OCI-LY1 (cell line): ENCODE data around the gene POC1A.

ENCODE experiments used
- H2AFZ ChIP-seq: fragments of 200-600 bp; sonication (generic), shearing (Covaris generic); 2 replicates; pipeline ENCODE4 v1.6.0; 2014; ENCODE audit warnings: antibody characterized with exemption, mild to moderate bottlenecking, low read length
- H3F3A ChIP-seq: fragments of 200-600 bp; sonication (generic), shearing (Covaris generic); 2 replicates; pipeline ENCODE4 v1.6.0; 2014; ENCODE audit warnings: mild to moderate bottlenecking, antibody characterized with exemption, low read length, moderate library complexity; ENCODE audit not compliant: insufficient read depth
- H3K27ac ChIP-seq: fragments of 200-600 bp; sonication (generic); 2 replicates; pipeline ENCODE4 v1.5.1; 2014; ENCODE audit warnings: low read length, mixed run types, mild to moderate bottlenecking, low read depth; ENCODE audit not compliant: poor library complexity, severe bottlenecking
- H3K27me3 ChIP-seq: fragments of 200-600 bp; sonication (generic); 2 replicates; pipeline ENCODE4 v1.6.0; 2014; ENCODE audit warnings: antibody characterized with exemption, mild to moderate bottlenecking, low read length, moderate library complexity; ENCODE audit not compliant: insufficient read depth
- H3K36me3 ChIP-seq: fragments of 200-600 bp; sonication (generic); 2 replicates; pipeline ENCODE4 v1.6.1; 2014; ENCODE audit warnings: mild to moderate bottlenecking, antibody characterized with exemption, low read length, moderate library complexity, mixed read lengths; ENCODE audit not compliant: insufficient read depth
- H3K4me1 ChIP-seq: fragments of 200-600 bp; sonication (generic); 2 replicates; pipeline ENCODE4 v1.5.1; 2014; ENCODE audit warnings: mild to moderate bottlenecking, low read length, moderate library complexity; ENCODE audit not compliant: insufficient read depth, severe bottlenecking
- H3K4me2 ChIP-seq: fragments of 200-600 bp; sonication (generic), shearing (Covaris generic); 2 replicates; pipeline ENCODE4 v1.6.1; 2014; ENCODE audit warnings: low read length
- H3K4me3 ChIP-seq: fragments of 200-600 bp; sonication (generic); 2 replicates; pipeline ENCODE4 v1.5.1; 2014; ENCODE audit warnings: low read length, low read depth, mild to moderate bottlenecking, mixed read lengths; ENCODE audit not compliant: poor library complexity, severe bottlenecking
- H3K79me2 ChIP-seq: fragments of 200-600 bp; shearing (Covaris generic); 2 replicates; pipeline ENCODE4 v1.6.1; 2016; ENCODE audit warnings: mixed run types, low read length, mixed read lengths; ENCODE audit not compliant: insufficient read depth
- H3K9ac ChIP-seq: fragments of 200-600 bp; sonication (generic), shearing (Covaris generic); 2 replicates; pipeline ENCODE4 v1.6.1; 2014; ENCODE audit warnings: mild to moderate bottlenecking, low read length, mixed read lengths
- H3K9me2 ChIP-seq: fragments of 200-600 bp; sonication (generic), shearing (Covaris generic); 2 replicates; pipeline ENCODE4 v1.6.1; 2014; ENCODE audit warnings: low read depth, mild to moderate bottlenecking, low read length, mixed read lengths
- H3K9me3 ChIP-seq: fragments of 200-600 bp; shearing (Covaris generic); 2 replicates; pipeline ENCODE4 v1.6.1; 2014; ENCODE audit warnings: low read length, mixed read lengths
- H4K20me1 ChIP-seq: fragments of 200-600 bp; sonication (generic), shearing (Covaris generic); 2 replicates; pipeline ENCODE4 v1.6.0; 2016; ENCODE audit warnings: mild to moderate bottlenecking, low read length; ENCODE audit not compliant: insufficient read depth
- EZH2 ChIP-seq: fragments of 200-600 bp; sonication (generic), shearing (Covaris generic); IDR thresholded peaks from 2 replicates; pipeline ENCODE4 v1.8.0; 2017; ENCODE audit warnings: borderline replicate concordance, mixed run types, mild to moderate bottlenecking, antibody characterized with exemption, low read length, moderate library complexity, mixed read lengths
- TF ChIP-seq, protein P1 (sequence below): fragments of 200-600 bp; sonication (generic), shearing (Covaris generic); IDR thresholded peaks from 2 replicates; pipeline ENCODE4 v1.5.1; 2017; ENCODE audit warnings: mild to moderate bottlenecking, antibody characterized with exemption, low read length, moderate library complexity, mixed read lengths

Gene POC1A

GRCh38 chr3:52128118-52128683, 26.0 kb downstream of the POC1A start:
- H4K20me1 ChIP-seq, result no peaks in the 10 kb centered on the region
- no peak overlapping the region for H3K27ac ChIP-seq
- TF ChIP-seq, protein P1, sequence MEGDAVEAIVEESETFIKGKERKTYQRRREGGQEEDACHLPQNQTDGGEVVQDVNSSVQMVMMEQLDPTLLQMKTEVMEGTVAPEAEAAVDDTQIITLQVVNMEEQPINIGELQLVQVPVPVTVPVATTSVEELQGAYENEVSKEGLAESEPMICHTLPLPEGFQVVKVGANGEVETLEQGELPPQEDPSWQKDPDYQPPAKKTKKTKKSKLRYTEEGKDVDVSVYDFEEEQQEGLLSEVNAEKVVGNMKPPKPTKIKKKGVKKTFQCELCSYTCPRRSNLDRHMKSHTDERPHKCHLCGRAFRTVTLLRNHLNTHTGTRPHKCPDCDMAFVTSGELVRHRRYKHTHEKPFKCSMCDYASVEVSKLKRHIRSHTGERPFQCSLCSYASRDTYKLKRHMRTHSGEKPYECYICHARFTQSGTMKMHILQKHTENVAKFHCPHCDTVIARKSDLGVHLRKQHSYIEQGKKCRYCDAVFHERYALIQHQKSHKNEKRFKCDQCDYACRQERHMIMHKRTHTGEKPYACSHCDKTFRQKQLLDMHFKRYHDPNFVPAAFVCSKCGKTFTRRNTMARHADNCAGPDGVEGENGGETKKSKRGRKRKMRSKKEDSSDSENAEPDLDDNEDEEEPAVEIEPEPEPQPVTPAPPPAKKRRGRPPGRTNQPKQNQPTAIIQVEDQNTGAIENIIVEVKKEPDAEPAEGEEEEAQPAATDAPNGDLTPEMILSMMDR, result no peak
- TF ChIP-seq EZH2, result no peak
- H3K4me3 ChIP-seq, result no peak overlapping the region
- no peaks in the 10 kb centered on the region for H3K9me2 ChIP-seq
- no peak overlapping the region for H3K4me2 ChIP-seq
- no peaks in the 10 kb centered on the region for H3F3A ChIP-seq
- H3K9me3 ChIP-seq, result no peaks in the 10 kb centered on the region
- no peaks in the 10 kb centered on the region for H3K4me1 ChIP-seq
- H3K79me2 ChIP-seq, result no peaks in the 10 kb centered on the region
- no peak overlapping the region for H2AFZ ChIP-seq
- H3K9ac ChIP-seq, result no peak overlapping the region
- H3K27me3 ChIP-seq, result no peaks in the 10 kb centered on the region
- H3K36me3 ChIP-seq, result peaks cover 8% of the 10 kb centered on the region; the same call in 1 of the 2 replicates

GRCh38 chr3:52126500-52126899, 27.7 kb downstream of the POC1A start:
- H3F3A ChIP-seq, result no peaks in the 10 kb centered on the region
- no peak overlapping the region for H3K4me2 ChIP-seq
- no peak overlapping the region for H3K4me3 ChIP-seq
- H3K36me3 ChIP-seq, result peaks cover 18% of the 10 kb centered on the region; the same call in 1 of the 2 replicates
- no peak overlapping the region for H2AFZ ChIP-seq
- no peaks in the 10 kb centered on the region for H3K9me3 ChIP-seq
- H3K27ac ChIP-seq, result no peak overlapping the region
- TF ChIP-seq, protein P1, result no peak
- TF ChIP-seq EZH2, result no peak
- no peak overlapping the region for H3K9ac ChIP-seq
- no peaks in the 10 kb centered on the region for H3K27me3 ChIP-seq
- H3K9me2 ChIP-seq, result no peaks in the 10 kb centered on the region
- H3K4me1 ChIP-seq, result peaks cover 6% of the 10 kb centered on the region
- H4K20me1 ChIP-seq, result no peaks in the 10 kb centered on the region
- H3K79me2 ChIP-seq, result no peaks in the 10 kb centered on the region

DNA sequence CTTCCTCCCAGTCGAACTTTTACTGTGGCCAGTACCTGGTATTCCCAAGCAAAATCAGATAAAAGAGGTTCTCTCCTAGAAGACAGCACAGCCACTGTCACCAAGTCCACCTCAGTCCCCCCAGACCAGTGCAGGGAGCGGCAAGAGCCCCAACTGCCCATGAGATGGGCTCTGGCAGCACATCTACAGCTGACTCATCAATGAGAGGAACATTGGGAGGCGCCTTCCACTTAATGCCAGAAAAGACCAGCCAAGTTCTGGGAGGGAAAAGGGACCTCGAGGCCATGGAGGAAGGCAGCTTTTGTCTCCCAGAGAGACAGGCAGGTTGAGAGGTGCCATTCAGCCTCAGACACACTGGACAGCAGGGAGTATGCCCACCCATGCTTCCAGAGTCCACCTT, 28.2 kb downstream of the POC1A start:
- TF ChIP-seq, protein P1, result no peak
- no peak for TF ChIP-seq EZH2
- H2AFZ ChIP-seq, result no peak overlapping the region
- H3K4me2 ChIP-seq, result no peak overlapping the region
- no peak overlapping the region for H3K9ac ChIP-seq
- peaks cover 10% of the 10 kb centered on the region for H3K4me1 ChIP-seq
- no peak overlapping the region for H3K27ac ChIP-seq
- no peaks in the 10 kb centered on the region for H3F3A ChIP-seq
- H3K9me3 ChIP-seq, result no peaks in the 10 kb centered on the region
- H3K9me2 ChIP-seq, result no peaks in the 10 kb centered on the region
- H3K4me3 ChIP-seq, result no peak overlapping the region
- H3K27me3 ChIP-seq, result no peaks in the 10 kb centered on the region
- H3K79me2 ChIP-seq, result no peaks in the 10 kb centered on the region
- no peaks in the 10 kb centered on the region for H4K20me1 ChIP-seq
- H3K36me3 ChIP-seq, result peaks cover 23% of the 10 kb centered on the region; the same call in 1 of the 2 replicates
